ENCODE measurements around the gene TPRKB.
"Not testable (repeated sequence)": the region's sequence is repeated elsewhere in the genome, so short reads cannot be mapped to it uniquely, and the experiment has no call there.

The TPRKB gene

GRCh38 chr2:73736855-73737779 is at the start of gene TPRKB:
TSS of gene TPRKB (minus strand) at chr2:73737345. CDS start at chr2:73734569, 2,776 bp downstream.
- peak; percentile 97 for DNase-seq (ENCODE audit: low spot score)

GRCh38 chr2:73783883-73784282 is 46.7 kb upstream of the TPRKB start, which contains the start of gene C2orf78:
TSS of gene C2orf78 (plus strand) at chr2:73784183. CDS start at chr2:73784310, 127 bp downstream.
- DNase-seq (ENCODE audit: low spot score): not testable (repeated sequence)

GRCh38 chr2:73783402-73783801 is 46.3 kb upstream of the TPRKB start:
- DNase-seq (ENCODE audit: low spot score): not testable (repeated sequence)

- DNase-seq (ENCODE audit: low spot score): no peak
Measured at GRCh38 chr2:73780237-73780582, 43.1 kb upstream of the TPRKB start.

- peak; percentile 94 for DNase-seq (ENCODE audit: low spot score)
Measured at GRCh38 chr2:73779467-73780236, 42.5 kb upstream of the TPRKB start, which contains the start of gene DUSP11. TSS of gene DUSP11 (minus strand) at chr2:73780103. CDS start at chr2:73779974, 129 bp downstream.

- DNase-seq (ENCODE audit: low spot score): not testable (repeated sequence)
Measured at GRCh38 chr2:73778867-73779466, 41.8 kb upstream of the TPRKB start.

- DNase-seq (ENCODE audit: low spot score): no peak
Measured at GRCh38 chr2:73776869-73777519, 39.8 kb upstream of the TPRKB start.

GRCh38 chr2:73776381-73776780 is 39.2 kb upstream of the TPRKB start:
- no peak for DNase-seq (ENCODE audit: low spot score)

GRCh38 chr2:73772819-73773218 is 35.7 kb upstream of the TPRKB start:
- DNase-seq (ENCODE audit: low spot score): no peak

GRCh38 chr2:73770725-73771124 is 33.6 kb upstream of the TPRKB start:
- no peak for DNase-seq (ENCODE audit: low spot score)

GRCh38 chr2:73766994-73767393 is 29.8 kb upstream of the TPRKB start:
- DNase-seq (ENCODE audit: low spot score): no peak

GRCh38 chr2:73766349-73766748 is 29.2 kb upstream of the TPRKB start:
- DNase-seq (ENCODE audit: low spot score): no peak

- DNase-seq (ENCODE audit: low spot score): no peak
Measured at GRCh38 chr2:73764945-73765344, 27.8 kb upstream of the TPRKB start.

GRCh38 chr2:73762571-73762970 is 25.4 kb upstream of the TPRKB start:
- no peak for DNase-seq (ENCODE audit: low spot score)

- no peak for DNase-seq (ENCODE audit: low spot score)
Measured at GRCh38 chr2:73759904-73760303, 22.8 kb upstream of the TPRKB start.

GRCh38 chr2:73759285-73759764 is 22.2 kb upstream of the TPRKB start:
- no peak for DNase-seq (ENCODE audit: low spot score)

- not testable (repeated sequence) for DNase-seq (ENCODE audit: low spot score)
Measured at GRCh38 chr2:73754332-73754731, 17.2 kb upstream of the TPRKB start.

- DNase-seq (ENCODE audit: low spot score): no peak
Measured at GRCh38 chr2:73749314-73749713, 12.2 kb upstream of the TPRKB start.

- no peak for DNase-seq (ENCODE audit: low spot score)
Measured at GRCh38 chr2:73746877-73747208, 9.7 kb upstream of the TPRKB start.

- DNase-seq (ENCODE audit: low spot score): no peak
Measured at GRCh38 chr2:73746015-73746876, 9.1 kb upstream of the TPRKB start.

GRCh38 chr2:73740767-73741166 is 3.6 kb upstream of the TPRKB start:
- no peak for DNase-seq (ENCODE audit: low spot score)
